Mesothelial cell of epicardium (in vitro differentiated cells): ENCODE measurements around the gene CDH20. TPM values are rescaled to one million over a fixed set of nuclear protein-coding genes. Genes with fewer than 3 reads are reported as not detected.

ENCODE experiments used
- DNase-seq, 2 experiments: peaks; one replicate each; pipeline ENCODE4 v3.0.0; 2021; ENCODE audit warnings: low spot score in 2 of 2; ENCODE audit not compliant: unreplicated experiment in 2 of 2
- H3K27ac Mint-ChIP-seq: 2 replicates; pipeline ENCODE4 v1.8.0; 2021; ENCODE audit warnings: mixed read lengths
- H3K27me3 Mint-ChIP-seq: 2 replicates; pipeline ENCODE4 v1.8.0; 2021; ENCODE audit warnings: low read depth, mixed read lengths
- H3K36me3 Mint-ChIP-seq: 2 replicates; pipeline ENCODE4 v1.8.0; 2021; ENCODE audit warnings: mixed read lengths
- H3K4me1 Mint-ChIP-seq: 2 replicates; pipeline ENCODE4 v1.8.0; 2021; ENCODE audit warnings: mixed read lengths
- H3K4me3 Mint-ChIP-seq: 2 replicates; pipeline ENCODE4 v1.8.0; 2021; ENCODE audit warnings: mild to moderate bottlenecking, moderate library complexity, mixed read lengths
- H3K9me3 Mint-ChIP-seq: 2 replicates; pipeline ENCODE4 v1.8.0; 2021; ENCODE audit warnings: mixed read lengths
- CTCF ChIP-seq: fragments of 200-600 bp; sonication (generic); IDR thresholded peaks from one replicate; pipeline ENCODE4 v1.5.0; 2021; ENCODE audit warnings: antibody characterized with exemption; ENCODE audit not compliant: unreplicated experiment
- total RNA-seq: library from RNA; stranded (reverse); gene quantifications from 3 replicates; pipeline ENCODE4 v1.2.1, GENCODE V29; 2021

The CDH20 gene
- total RNA-seq, 1 donor from 2014 or later, result 0.89 TPM

GRCh38 chr18:61470031-61470674, 136.9 kb downstream of the CDH20 start:
- no peak overlapping the region for H3K4me3 Mint-ChIP-seq
- no peaks in the 10 kb centered on the region for H3K9me3 Mint-ChIP-seq
- no peaks in the 10 kb centered on the region for H3K36me3 Mint-ChIP-seq
- no peak for DNase-seq
- H3K4me1 Mint-ChIP-seq, result peaks cover 32% of the 10 kb centered on the region
- TF ChIP-seq CTCF, result no peak
- no peak overlapping the region for H3K27ac Mint-ChIP-seq
- H3K27me3 Mint-ChIP-seq, result peaks cover 11% of the 10 kb centered on the region

GRCh38 chr18:61471541-61471940, 138.3 kb downstream of the CDH20 start:
- no peak for TF ChIP-seq CTCF
- DNase-seq, result no peak
- Mint-ChIP-seq H3K4me3 (no peak overlapping the region), H3K4me1 (peaks cover 32% of the 10 kb centered on the region), H3K27me3 (peaks cover 17% of the 10 kb centered on the region), H3K27ac (no peak overlapping the region), H3K9me3 (no peaks in the 10 kb centered on the region), H3K36me3 (no peaks in the 10 kb centered on the region)

- TF ChIP-seq CTCF, result no peak
- H3K27ac Mint-ChIP-seq, result no peak overlapping the region
- H3K9me3 Mint-ChIP-seq, result no peaks in the 10 kb centered on the region
- peaks cover 17% of the 10 kb centered on the region for H3K27me3 Mint-ChIP-seq
- peaks cover 32% of the 10 kb centered on the region for H3K4me1 Mint-ChIP-seq
- H3K36me3 Mint-ChIP-seq, result no peaks in the 10 kb centered on the region
- no peak for DNase-seq
- no peak overlapping the region for H3K4me3 Mint-ChIP-seq
These were observed 138.7 kb downstream of the CDH20 start for GRCh38 chr18:61471942-61472341.

- no peak for TF ChIP-seq CTCF
- Mint-ChIP-seq H3K36me3 (no peaks in the 10 kb centered on the region), H3K27ac (no peak overlapping the region), H3K9me3 (peaks cover under 1% of the 10 kb centered on the region), H3K27me3 (peaks cover 18% of the 10 kb centered on the region), H3K4me1 (peaks cover 32% of the 10 kb centered on the region), H3K4me3 (no peak overlapping the region)
- DNase-seq, result no peak
These were observed 141.1 kb downstream of the CDH20 start for GRCh38 chr18:61474341-61474740.

- TF ChIP-seq CTCF, result no peak
- no peaks in the 10 kb centered on the region for H3K36me3 Mint-ChIP-seq
- no peak overlapping the region for H3K27ac Mint-ChIP-seq
- peaks cover 6% of the 10 kb centered on the region for H3K9me3 Mint-ChIP-seq
- peaks cover 18% of the 10 kb centered on the region for H3K27me3 Mint-ChIP-seq
- DNase-seq, result no peak
- peaks cover 32% of the 10 kb centered on the region for H3K4me1 Mint-ChIP-seq
- no peak overlapping the region for H3K4me3 Mint-ChIP-seq
These were observed 141.7 kb downstream of the CDH20 start for GRCh38 chr18:61474918-61475317.
